Endothelial cell of umbilical vein (primary cell): ENCODE data around the gene FRY. TPM values are rescaled to one million over a fixed set of nuclear protein-coding genes. Genes with fewer than 3 reads are reported as not detected.

Experiments
- BruUV-seq: library from RNA; stranded (reverse); fragments of 400-500 nt; replicated peaks from 2 replicates; lab custom pipeline; 2021; lab: Mats Ljungman, UMichigan
- CTCF ChIA-PET: fragments of 300-600, 350-600 bp; sonication (Branson Sonifier 250); formaldehyde crosslinking; loops from one replicate; lab custom pipeline; 2021; ENCODE audit warnings: antibody characterized with exemption, inconsistent platforms; lab: Charles Lee
- POLR2A ChIA-PET: fragments of 300-600, 350-600 bp; sonication (Branson Sonifier 250); formaldehyde crosslinking; loops from one replicate; lab custom pipeline; 2021; ENCODE audit warnings: antibody characterized with exemption, inconsistent platforms; lab: Charles Lee
- DNase-seq: peaks from one replicate; pipeline ENCODE4 v3.0.0-alpha.2; 2011; ENCODE audit warnings: low read depth, low spot score
- FAIRE-seq: peaks from 2 replicates; lab custom pipeline; 2011; peaks lifted over from hg19 to GRCh38; lab: Jason Lieb, UNC
- H2AFZ ChIP-seq: 2 replicates; pipeline ENCODE4 v1.6.0; 2012; ENCODE audit warnings: low read depth, low read length, control low read depth, inconsistent platforms
- H3K27ac ChIP-seq: 2 replicates; pipeline ENCODE4 v1.5.1; 2011; ENCODE audit warnings: low read depth, mild to moderate bottlenecking, control low read depth, low read length, moderate library complexity; ENCODE audit not compliant: insufficient read depth
- H3K27me3 ChIP-seq, 2 experiments: 2 replicates each; pipeline versions ENCODE4 v1.6.0 to v1.6.1; 2011; ENCODE audit warnings: low read length in 2 of 2, mixed read lengths in 1 of 2; ENCODE audit not compliant: control insufficient read depth in 2 of 2, insufficient read depth in 2 of 2
- H3K36me3 ChIP-seq, 2 experiments: 2 replicates in 1 of 2; 3 replicates in 1 of 2; pipeline ENCODE4 v1.5.1; 2011; ENCODE audit warnings: low read length in 2 of 2, mild to moderate bottlenecking in 1 of 2, moderate library complexity in 1 of 2; ENCODE audit not compliant: control insufficient read depth in 2 of 2, insufficient read depth in 2 of 2; ENCODE audit errors: extremely low read depth in 1 of 2
- H3K4me1 ChIP-seq: 3 replicates; pipeline ENCODE4 v1.5.1; 2011; ENCODE audit warnings: mild to moderate bottlenecking, low read length; ENCODE audit not compliant: control insufficient read depth, insufficient read depth; ENCODE audit errors: extremely low read depth
- H3K4me2 ChIP-seq: 2 replicates; pipeline ENCODE4 v1.6.1; 2011; ENCODE audit warnings: low read length, control low read depth, mixed read lengths; ENCODE audit not compliant: insufficient read depth
- H3K4me3 ChIP-seq, 3 experiments: fragments of 200-600 bp in 1 of 3; sonication (generic), shearing (Covaris generic) in 1 of 3; replicated peaks in 1 of 3; 2 replicates each; pipeline ENCODE4 v1.5.1; 2011 to 2016; ENCODE audit warnings: control low read depth in 3 of 3, low read length in 3 of 3, mild to moderate bottlenecking in 2 of 3, inconsistent platforms in 1 of 3, low read depth in 1 of 3, moderate library complexity in 1 of 3; ENCODE audit not compliant: insufficient read depth in 1 of 3
- H3K79me2 ChIP-seq: 2 replicates; pipeline ENCODE4 v1.6.0; 2012; ENCODE audit warnings: low read length, inconsistent platforms; ENCODE audit not compliant: control insufficient read depth, insufficient read depth
- H3K9ac ChIP-seq: replicated peaks from 2 replicates; pipeline ENCODE3; 2011; ENCODE audit warnings: low read length, control low read depth; ENCODE audit not compliant: insufficient read depth; ENCODE audit errors: extremely low read depth
- H3K9me1 ChIP-seq: replicated peaks from 3 replicates; pipeline ENCODE4 v1.6.0; 2011; ENCODE audit warnings: mild to moderate bottlenecking, low read length; ENCODE audit not compliant: control insufficient read depth, insufficient read depth; ENCODE audit errors: extremely low read depth
- H3K9me3 ChIP-seq: replicated peaks from 2 replicates; pipeline ENCODE4 v1.5.1; 2012; ENCODE audit warnings: low read length, inconsistent platforms; ENCODE audit not compliant: control insufficient read depth, insufficient read depth
- H4K20me1 ChIP-seq: replicated peaks from 2 replicates; pipeline ENCODE3; 2011; ENCODE audit warnings: mild to moderate bottlenecking, low read length; ENCODE audit not compliant: control insufficient read depth, insufficient read depth; ENCODE audit errors: extremely low read depth
- EZH2 ChIP-seq: IDR thresholded peaks from 2 replicates; pipeline ENCODE4 v1.6.1; 2012; ENCODE audit warnings: borderline replicate concordance, low read depth, mild to moderate bottlenecking, moderate library complexity, low read length, inconsistent platforms; ENCODE audit not compliant: severe bottlenecking
- FOS ChIP-seq: IDR thresholded peaks from 2 replicates; pipeline ENCODE4 v1.6.1; 2011; ENCODE audit warnings: mild to moderate bottlenecking, low read length, moderate library complexity, borderline replicate concordance; ENCODE audit not compliant: insufficient read depth
- dilution Hi-C: fragments of 300-500 bp; cut with MboI; formaldehyde crosslinking; loops from one replicate; pipeline ENCODE4 v1.15.0; 2019; ENCODE audit warnings: low sequenced_read_pairs; ENCODE audit not compliant: extremely low pct_ligation_motif_present
- intact Hi-C: fragments of 100-400 bp; cut with micrococcal nuclease; formaldehyde crosslinking; loops from one replicate; pipeline ENCODE4 v1.10.0; 2022
- polyA plus RNA-seq, 4 experiments: library from polyadenylated mRNA; depleted of rRNA in 3 of 4; stranded (reverse) in 3 of 4; unstranded in 1 of 4; fragments of >200 nt; gene quantifications; 2 replicates each; pipeline versions ENCODE4 v1.2.1 to v1.2.3, GENCODE V29; 2011 to 2012; ENCODE audit warnings: missing spikeins in 1 of 4
- total RNA-seq: library from RNA; stranded (reverse); gene quantifications from 2 replicates; pipeline ENCODE4 v1.2.3, GENCODE V29; 2021
- TF ChIP-seq, protein P1 (sequence below), 2 donors: IDR thresholded peaks; 1 replicate in 1 of 2; 2 replicates in 1 of 2; pipeline ENCODE4 v1.5.1; 2011; ENCODE audit warnings: low read length in 2 of 2, mild to moderate bottlenecking in 2 of 2, moderate library complexity in 2 of 2, control low read depth in 1 of 2, inconsistent platforms in 1 of 2, low read depth in 1 of 2; ENCODE audit not compliant: insufficient read depth in 1 of 2; ENCODE audit errors: extremely low read depth in 1 of 2

Gene FRY
- total and polyA plus RNA-seq, 2 donors (not counting 3 experiments of a cell fraction or from before 2014, with no cell fraction given), result 57.3 to 75.8 TPM

- Histone ChIP-seq H2AFZ (peak overlapping the region; percentile 98), H3K79me2 (no peaks in the 10 kb centered on the region), H3K9ac (no peak overlapping the region), H3K4me2 (no peak overlapping the region), H3K9me1 (no peaks in the 10 kb centered on the region), H3K36me3 (no peaks in the 10 kb centered on the region), H3K4me3 (no peak overlapping the region), H3K27me3 (no peaks in the 10 kb centered on the region), H3K27ac (no peak overlapping the region), H3K9me3 (no peaks in the 10 kb centered on the region), H4K20me1 (no peaks in the 10 kb centered on the region), H3K4me1 (no peaks in the 10 kb centered on the region)
- no TSS peak for BruUV-seq
- TF ChIP-seq FOS, result no peak
- TF ChIP-seq, protein P1, sequence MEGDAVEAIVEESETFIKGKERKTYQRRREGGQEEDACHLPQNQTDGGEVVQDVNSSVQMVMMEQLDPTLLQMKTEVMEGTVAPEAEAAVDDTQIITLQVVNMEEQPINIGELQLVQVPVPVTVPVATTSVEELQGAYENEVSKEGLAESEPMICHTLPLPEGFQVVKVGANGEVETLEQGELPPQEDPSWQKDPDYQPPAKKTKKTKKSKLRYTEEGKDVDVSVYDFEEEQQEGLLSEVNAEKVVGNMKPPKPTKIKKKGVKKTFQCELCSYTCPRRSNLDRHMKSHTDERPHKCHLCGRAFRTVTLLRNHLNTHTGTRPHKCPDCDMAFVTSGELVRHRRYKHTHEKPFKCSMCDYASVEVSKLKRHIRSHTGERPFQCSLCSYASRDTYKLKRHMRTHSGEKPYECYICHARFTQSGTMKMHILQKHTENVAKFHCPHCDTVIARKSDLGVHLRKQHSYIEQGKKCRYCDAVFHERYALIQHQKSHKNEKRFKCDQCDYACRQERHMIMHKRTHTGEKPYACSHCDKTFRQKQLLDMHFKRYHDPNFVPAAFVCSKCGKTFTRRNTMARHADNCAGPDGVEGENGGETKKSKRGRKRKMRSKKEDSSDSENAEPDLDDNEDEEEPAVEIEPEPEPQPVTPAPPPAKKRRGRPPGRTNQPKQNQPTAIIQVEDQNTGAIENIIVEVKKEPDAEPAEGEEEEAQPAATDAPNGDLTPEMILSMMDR (IDR thresholded peaks at IDR 0.05; ENCODE audit: extremely low read depth in 1 of 2, insufficient read depth in 1 of 2, low read depth in 1 of 2, low read length in 2 of 2), result peak; percentile 65 to 66
- peak; percentile 75 for FAIRE-seq
- dilution Hi-C loops (no loop called here), intact Hi-C loops (loop anchor here (1.0 kb wide), 1 partner anchor 146 kb away; no protein-coding TSS in a partner anchor)
- ChIA-PET POLR2A (no interaction called here), CTCF (interaction anchor here (0.6 to 2.9 kb wide), 37 partner anchors 8 to 416 kb away, joined by 3 to 23 read pairs (median 4); partner anchors contain the start of genes BRCA2, FRY and ZAR1L)
- peak; percentile 51 for DNase-seq
Observed at GRCh38 chr13:32164622-32165268, 133.2 kb downstream of the FRY start.

DNA sequence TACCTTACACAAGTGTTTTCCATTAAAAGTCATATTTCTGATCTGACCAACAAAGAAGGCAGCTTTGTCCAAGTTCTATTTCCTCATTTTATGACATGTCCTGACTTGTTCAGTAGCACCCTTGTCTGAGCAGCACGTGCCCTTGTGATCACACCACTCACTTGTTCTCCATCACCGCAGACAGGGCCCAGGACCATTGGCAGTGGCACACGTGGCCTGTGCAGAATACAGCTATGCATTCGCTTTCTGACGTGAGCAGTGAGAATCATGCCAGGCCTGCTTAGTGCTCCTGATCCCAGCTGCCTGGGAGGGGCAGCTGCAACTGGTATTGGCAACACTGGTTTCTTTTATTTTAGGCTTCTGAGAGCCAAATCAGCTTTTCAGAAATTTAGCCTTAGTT, 134.2 kb downstream of the FRY start:
- Histone ChIP-seq H2AFZ (no peak overlapping the region), H4K20me1 (no peaks in the 10 kb centered on the region), H3K4me3 (no peak overlapping the region), H3K9me1 (no peaks in the 10 kb centered on the region), H3K79me2 (no peaks in the 10 kb centered on the region), H3K4me2 (no peak overlapping the region), H3K9me3 (no peaks in the 10 kb centered on the region), H3K36me3 (no peaks in the 10 kb centered on the region), H3K9ac (no peak overlapping the region), H3K4me1 (no peaks in the 10 kb centered on the region), H3K27me3 (no peaks in the 10 kb centered on the region), H3K27ac (no peak overlapping the region)
- BruUV-seq, result no TSS peak
- POLR2A ChIA-PET, result no interaction called here
- intact Hi-C loops, result no loop called here
- dilution Hi-C loops, result no loop called here
- DNase-seq (no peak), FAIRE-seq (no peak)
- TF ChIP-seq EZH2, result no peak
- CTCF ChIA-PET, result interaction anchor here (0.7 to 2.9 kb wide), 7 partner anchors 12 to 415 kb away, joined by 3 to 23 read pairs (median 8); partner anchors contain the start of gene FRY
